ENCODE results near the gene WDR64. TPM values are rescaled to one million over a fixed set of nuclear protein-coding genes. Genes with fewer than 3 reads are reported as not detected.

The WDR64 gene
- total RNA-seq, 1 donor from 2014 or later: not detected

GRCh38 chr1:241608379-241609033 is 43.6 kb upstream of the WDR64 start:
- Mint-ChIP-seq H3K4me3 (ENCODE audit: unreplicated experiment) (no peak overlapping the region), H3K36me3 (ENCODE audit: unreplicated experiment) (no peaks in the 10 kb centered on the region), H3K4me1 (ENCODE audit: low read depth, unreplicated experiment) (no peaks in the 10 kb centered on the region), H3K9me3 (ENCODE audit: unreplicated experiment) (no peaks in the 10 kb centered on the region), H3K27ac (ENCODE audit: unreplicated experiment) (no peak overlapping the region), H3K27me3 (ENCODE audit: unreplicated experiment) (no peaks in the 10 kb centered on the region)
- DNase-seq: no peak
- no peak for TF ChIP-seq CTCF (IDR thresholded peaks at IDR 0.05; ENCODE audit: partially characterized antibody, unreplicated experiment)

GRCh38 chr1:241610056-241610815 is 41.8 kb upstream of the WDR64 start:
- H3K36me3 Mint-ChIP-seq (ENCODE audit: unreplicated experiment): no peaks in the 10 kb centered on the region
- TF ChIP-seq CTCF (IDR thresholded peaks at IDR 0.05; ENCODE audit: partially characterized antibody, unreplicated experiment): no peak
- H3K9me3 Mint-ChIP-seq (ENCODE audit: unreplicated experiment): no peaks in the 10 kb centered on the region
- DNase-seq: no peak
- H3K27ac Mint-ChIP-seq (ENCODE audit: unreplicated experiment): no peak overlapping the region
- no peaks in the 10 kb centered on the region for H3K27me3 Mint-ChIP-seq (ENCODE audit: unreplicated experiment)
- H3K4me3 Mint-ChIP-seq (ENCODE audit: unreplicated experiment): no peak overlapping the region
- H3K4me1 Mint-ChIP-seq (ENCODE audit: low read depth, unreplicated experiment): no peaks in the 10 kb centered on the region

- TF ChIP-seq CTCF (IDR thresholded peaks at IDR 0.05; ENCODE audit: partially characterized antibody, unreplicated experiment): peak; percentile 82
- no peaks in the 10 kb centered on the region for H3K27me3 Mint-ChIP-seq (ENCODE audit: unreplicated experiment)
- no peaks in the 10 kb centered on the region for H3K9me3 Mint-ChIP-seq (ENCODE audit: unreplicated experiment)
- DNase-seq: no peak
- no peak overlapping the region for H3K27ac Mint-ChIP-seq (ENCODE audit: unreplicated experiment)
- no peaks in the 10 kb centered on the region for H3K4me1 Mint-ChIP-seq (ENCODE audit: low read depth, unreplicated experiment)
- no peaks in the 10 kb centered on the region for H3K36me3 Mint-ChIP-seq (ENCODE audit: unreplicated experiment)
- no peak overlapping the region for H3K4me3 Mint-ChIP-seq (ENCODE audit: unreplicated experiment)
These were observed 41.0 kb upstream of the WDR64 start for GRCh38 chr1:241611063-241611462.

- no peak for DNase-seq
- H3K4me3 Mint-ChIP-seq (ENCODE audit: unreplicated experiment): no peak overlapping the region
- H3K27me3 Mint-ChIP-seq (ENCODE audit: unreplicated experiment): no peaks in the 10 kb centered on the region
- TF ChIP-seq CTCF (IDR thresholded peaks at IDR 0.05; ENCODE audit: partially characterized antibody, unreplicated experiment): no peak
- no peaks in the 10 kb centered on the region for H3K4me1 Mint-ChIP-seq (ENCODE audit: low read depth, unreplicated experiment)
- no peak overlapping the region for H3K27ac Mint-ChIP-seq (ENCODE audit: unreplicated experiment)
- no peaks in the 10 kb centered on the region for H3K36me3 Mint-ChIP-seq (ENCODE audit: unreplicated experiment)
- no peaks in the 10 kb centered on the region for H3K9me3 Mint-ChIP-seq (ENCODE audit: unreplicated experiment)
These were observed 40.3 kb upstream of the WDR64 start for GRCh38 chr1:241611736-241612135.

Measured in glutamatergic neuron (in vitro differentiated cells).